Omental fat pad (tissue), 4 donors: ENCODE measurements around the gene STAP1. TPM values are rescaled to one million over a fixed set of nuclear protein-coding genes. Genes with fewer than 3 reads are reported as not detected.
"Not testable (repeated sequence)": the region's sequence is repeated elsewhere in the genome, so short reads cannot be mapped to it uniquely, and the experiment has no call there.

Source experiments
- ATAC-seq: fragments of 150-250 bp; one replicate; pipeline ENCODE4 v1.9.1; 2016; ENCODE audit warnings: mild to moderate bottlenecking, moderate library complexity; ENCODE audit not compliant: low FRiP score
- DNase-seq: peaks from one replicate; pipeline ENCODE4 v3.0.0-alpha.2; 2019; ENCODE audit warnings: low spot score
- CTCF ChIP-seq, 3 donors: fragments of 450-650 bp; IDR thresholded peaks; one replicate each; pipeline ENCODE4 v1.5.1; 2016 to 2017; ENCODE audit warnings: antibody characterized with exemption in 3 of 3, mild to moderate bottlenecking in 3 of 3, moderate library complexity in 2 of 3
- total RNA-seq, 4 donors: library from RNA; depleted of rRNA; stranded (reverse); fragments of >200 nt; gene quantifications; one replicate each; pipeline ENCODE4 v1.1.0, GENCODE V29; 2016

Gene STAP1
- total RNA-seq, 4 donors from 2014 or later, result 0.56 TPM; not detected in 3

- DNase-seq (no peak), ATAC-seq (no peak)
- no peak for TF ChIP-seq CTCF (IDR thresholded peaks at IDR 0.05)
These were observed 27.1 kb upstream of the STAP1 start for GRCh38 chr4:67531379-67531962.

- ATAC-seq, DNase-seq: not testable (repeated sequence)
These were observed 26.1 kb upstream of the STAP1 start for GRCh38 chr4:67532397-67532796.

GRCh38 chr4:67533112-67533511, 25.4 kb upstream of the STAP1 start:
- no peak for TF ChIP-seq CTCF (IDR thresholded peaks at IDR 0.05)
- DNase-seq (no peak), ATAC-seq (no peak)

GRCh38 chr4:67535280-67535840, 23.2 kb upstream of the STAP1 start:
- no peak for TF ChIP-seq CTCF (IDR thresholded peaks at IDR 0.05)
- DNase-seq (no peak), ATAC-seq (no peak)

GRCh38 chr4:67539830-67540229, 18.7 kb upstream of the STAP1 start:
- DNase-seq, result no peak
- ATAC-seq, result no peak
- TF ChIP-seq CTCF (IDR thresholded peaks at IDR 0.05), result no peak

GRCh38 chr4:67542076-67542475, 16.5 kb upstream of the STAP1 start:
- no peak for TF ChIP-seq CTCF (IDR thresholded peaks at IDR 0.05)
- ATAC-seq (no peak), DNase-seq (no peak)

- TF ChIP-seq CTCF (IDR thresholded peaks at IDR 0.05), result no peak
- peak; percentile 99 for ATAC-seq
- DNase-seq, result peak; percentile 84
These were observed 13.1 kb upstream of the STAP1 start, which contains the start of gene CENPC for GRCh38 chr4:67545199-67546003. Gene CENPC, minus strand, starts transcription at chr4:67545503. Its CDS starts 148 bp downstream, at chr4:67545355.
